Measurements from ENCODE around the gene UBE2J2.
"Not testable (repeated sequence)": the region's sequence is repeated elsewhere in the genome, so short reads cannot be mapped to it uniquely, and the experiment has no call there.

Gene UBE2J2

GRCh38 chr1:1273512-1274298 lies at the start of gene UBE2J2:
TSS of gene UBE2J2 (minus strand) at chr1:1273854. CDS start at chr1:1267992, 5,862 bp downstream.
- peak; percentile 72 for FAIRE-seq

DNA sequence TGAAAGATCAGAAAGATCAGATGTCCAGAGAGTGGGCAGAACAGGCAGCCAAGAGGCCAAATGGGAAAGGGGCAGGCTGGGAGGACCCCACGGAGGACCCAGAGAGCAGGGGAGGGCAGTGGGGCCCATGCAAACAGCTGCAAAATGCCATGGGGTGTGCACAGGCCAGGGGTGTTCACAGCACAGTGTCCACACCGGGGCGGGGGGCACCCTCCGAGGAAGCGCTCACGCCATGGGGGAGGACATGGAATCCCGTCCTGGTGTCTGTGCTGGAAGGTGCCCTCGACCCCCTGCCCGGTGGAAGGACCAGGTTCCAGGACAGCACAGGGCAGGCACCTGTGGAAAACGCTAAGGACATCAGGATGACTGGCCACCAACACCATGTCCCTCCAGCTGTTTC lies 49.3 kb upstream of the UBE2J2 start:
- no peak for DNase-seq (ENCODE audit: insufficient read length, low spot score)
- FAIRE-seq, result no peak

More at GRCh38 chr1:1273512-1274298, at the start of gene UBE2J2:
- peak; percentile 99 for DNase-seq (ENCODE audit: insufficient read length, low spot score)

GRCh38 chr1:1322418-1322817 lies 48.8 kb upstream of the UBE2J2 start:
- DNase-seq (ENCODE audit: insufficient read length, low spot score) (no peak), FAIRE-seq (no peak)

GRCh38 chr1:1321477-1321876 lies 47.8 kb upstream of the UBE2J2 start:
- FAIRE-seq, result no peak
- no peak for DNase-seq (ENCODE audit: insufficient read length, low spot score)

- DNase-seq (ENCODE audit: insufficient read length, low spot score), result no peak
- FAIRE-seq, result no peak
Measured at GRCh38 chr1:1320666-1321448, 47.2 kb upstream of the UBE2J2 start.

- no peak for FAIRE-seq
- no peak for DNase-seq (ENCODE audit: insufficient read length, low spot score)
Measured at GRCh38 chr1:1319646-1319941, 45.9 kb upstream of the UBE2J2 start.

DNA sequence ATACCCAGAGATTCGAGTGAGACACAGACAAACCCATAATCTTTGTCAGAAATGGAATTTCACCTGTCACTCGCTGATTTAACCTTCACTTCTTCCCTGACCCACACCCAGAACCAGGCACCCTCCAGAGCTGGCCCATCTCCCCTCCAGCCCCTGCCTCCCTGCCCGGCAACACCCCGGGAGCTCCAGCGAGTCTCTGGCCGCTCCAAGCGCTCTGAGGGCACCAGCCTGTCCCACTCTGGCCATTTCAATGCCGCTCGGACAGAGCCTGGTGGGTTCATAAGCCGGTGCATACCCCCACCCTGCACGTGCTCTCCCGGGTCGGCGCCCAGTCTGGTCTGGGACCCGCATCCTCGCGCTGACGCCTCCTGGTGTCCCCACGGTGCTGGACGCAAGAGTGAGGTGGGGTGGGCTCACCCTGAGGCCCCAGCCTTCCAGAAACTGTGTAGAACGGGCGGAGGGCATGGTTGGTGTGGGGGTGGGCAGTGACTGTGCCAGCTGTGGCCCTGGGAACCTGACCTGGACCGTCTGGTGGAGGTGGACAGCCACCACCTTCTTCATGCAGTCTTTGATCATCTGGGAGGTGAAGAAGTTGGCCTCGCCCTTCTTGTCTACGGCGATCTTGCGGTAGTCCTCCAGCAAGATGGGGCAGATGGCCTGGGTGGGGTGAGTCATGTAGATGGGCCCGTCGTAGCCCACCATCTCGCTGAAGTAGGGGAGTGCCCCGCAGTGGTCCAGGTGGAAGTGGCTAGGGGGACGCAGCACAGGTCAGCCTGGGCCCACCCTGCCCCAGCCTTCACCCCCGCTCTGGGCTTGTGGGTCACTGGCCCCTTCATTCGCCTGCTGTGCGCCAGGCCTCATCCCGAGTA lies 45.4 kb upstream of the UBE2J2 start:
- DNase-seq (ENCODE audit: insufficient read length, low spot score) (no peak), FAIRE-seq (no peak)

GRCh38 chr1:1318131-1318652 lies 44.5 kb upstream of the UBE2J2 start:
- FAIRE-seq, result no peak
- no peak for DNase-seq (ENCODE audit: insufficient read length, low spot score)

- no peak for DNase-seq (ENCODE audit: insufficient read length, low spot score)
- FAIRE-seq, result no peak
Measured at GRCh38 chr1:1317420-1317819, 43.8 kb upstream of the UBE2J2 start.

- FAIRE-seq; DNase-seq (ENCODE audit: insufficient read length, low spot score): not testable (repeated sequence)
Measured at GRCh38 chr1:1316199-1316598, 42.5 kb upstream of the UBE2J2 start.

GRCh38 chr1:1315435-1315954 lies 41.8 kb upstream of the UBE2J2 start:
- no peak for DNase-seq (ENCODE audit: insufficient read length, low spot score)
- no peak for FAIRE-seq

DNA sequence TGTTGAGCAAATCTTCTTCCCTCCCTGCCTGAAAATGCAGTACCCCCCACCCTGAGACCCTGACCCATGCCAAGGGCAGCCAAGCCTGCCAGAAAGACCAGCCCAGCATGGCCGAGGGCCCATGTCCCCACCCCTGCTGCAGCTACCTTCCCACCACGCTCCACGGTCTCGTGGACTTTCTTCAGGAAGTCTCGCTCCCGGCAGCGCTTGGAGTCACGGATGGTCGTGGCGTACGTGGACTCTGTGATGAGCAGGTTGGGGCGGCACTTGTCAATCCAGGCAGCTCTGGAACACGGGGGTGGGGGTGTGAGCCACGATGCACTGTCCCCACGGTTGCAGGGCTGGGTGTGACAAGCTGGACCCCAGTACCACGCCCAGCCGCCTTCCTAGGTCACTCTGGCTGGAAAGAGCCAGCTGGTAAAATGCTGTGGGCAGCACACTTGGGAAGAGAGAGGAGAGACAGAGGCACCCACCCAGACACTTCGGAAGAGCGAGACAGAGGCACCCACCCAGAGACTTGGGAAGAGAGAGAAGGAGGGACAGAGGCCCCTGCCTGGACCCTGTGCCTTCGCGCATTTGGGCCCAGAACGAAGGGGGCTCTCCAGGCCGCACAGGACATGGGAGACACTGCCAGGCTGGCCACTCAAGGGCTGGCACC lies 41.2 kb upstream of the UBE2J2 start:
- DNase-seq (ENCODE audit: insufficient read length, low spot score) (no peak), FAIRE-seq (no peak)

- DNase-seq (ENCODE audit: insufficient read length, low spot score), result no peak
Measured at GRCh38 chr1:1314237-1314586, 40.6 kb upstream of the UBE2J2 start.

DNA sequence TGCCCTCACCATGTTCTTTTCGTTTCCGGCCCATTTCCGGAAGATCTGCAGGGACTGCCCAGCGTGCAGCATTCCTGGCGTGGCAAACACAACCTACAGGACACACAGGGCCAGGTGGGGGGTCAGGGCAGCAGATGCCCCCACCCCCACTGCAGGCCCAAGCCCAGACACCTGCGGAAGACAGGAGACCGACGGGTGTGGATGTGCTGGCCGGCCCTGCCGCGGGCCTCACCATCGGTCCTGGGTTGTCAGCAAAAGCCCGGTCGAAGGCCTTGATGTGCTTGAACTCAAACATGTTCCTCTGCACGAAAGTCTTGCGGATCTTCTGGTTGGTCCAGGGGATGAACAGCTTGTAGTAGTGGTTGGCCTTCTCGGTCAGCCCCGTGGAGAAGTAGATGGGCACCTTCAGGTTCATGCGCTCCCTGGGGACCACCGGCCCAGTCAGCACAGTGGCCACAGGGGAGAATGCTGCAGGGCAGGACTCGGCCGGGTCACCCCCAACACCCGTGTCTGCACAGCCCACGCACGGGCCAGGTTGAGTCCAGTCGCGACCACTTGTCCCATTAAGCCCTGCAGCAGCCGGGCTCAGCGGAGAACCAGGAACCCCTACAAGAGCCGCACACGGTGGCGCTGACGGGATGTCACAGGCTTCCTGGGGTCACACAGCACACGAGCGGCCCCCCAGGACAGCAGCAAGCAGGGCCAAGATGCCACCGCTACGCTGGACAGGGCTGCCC lies 40.0 kb upstream of the UBE2J2 start:
- DNase-seq (ENCODE audit: insufficient read length, low spot score), result no peak
- FAIRE-seq, result no peak

More at GRCh38 chr1:1314237-1314586, 40.6 kb upstream of the UBE2J2 start:
- no peak for FAIRE-seq

DNA sequence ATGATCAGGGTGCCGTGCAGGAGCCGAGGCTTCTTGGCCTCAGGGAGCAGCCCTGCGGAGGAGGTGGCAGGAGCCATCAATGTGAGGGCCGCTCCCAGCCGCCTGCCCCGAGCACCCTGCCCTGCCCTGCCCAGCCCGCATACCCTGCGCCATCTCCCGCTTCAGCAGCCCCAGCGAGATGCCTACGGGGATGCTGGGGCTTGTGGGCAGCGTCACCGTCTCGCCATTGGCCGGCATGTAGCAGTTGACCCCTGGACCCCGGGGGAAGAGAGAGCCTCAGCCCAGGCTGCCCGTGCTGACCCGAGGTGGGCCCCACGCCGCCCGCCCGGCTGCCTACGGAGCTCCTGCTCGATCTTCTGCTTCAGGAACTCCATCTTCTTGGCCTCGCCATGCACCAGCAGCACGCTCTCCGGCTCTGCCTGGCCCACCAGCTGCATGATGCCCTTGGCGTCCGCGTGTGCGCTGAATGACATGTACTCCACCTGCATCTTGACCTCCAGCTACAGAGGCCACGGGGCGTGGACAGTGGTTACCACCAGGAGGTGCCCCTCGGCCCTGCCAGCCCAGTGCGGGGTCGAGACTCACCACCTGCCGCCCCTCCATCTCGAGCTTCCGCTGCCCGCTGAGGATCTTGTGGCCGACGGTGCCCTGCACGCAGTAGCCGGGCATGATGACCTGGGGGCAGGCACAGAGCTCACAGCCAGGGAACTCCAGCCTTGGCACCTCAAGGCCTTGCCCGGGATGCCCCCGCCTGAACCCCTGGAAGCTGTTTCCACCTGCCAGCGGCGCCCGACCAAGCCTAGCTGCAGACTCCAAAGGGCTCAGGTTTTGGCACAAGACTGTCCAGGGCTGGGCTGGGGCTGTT lies 39.0 kb upstream of the UBE2J2 start:
- FAIRE-seq (no peak), DNase-seq (ENCODE audit: insufficient read length, low spot score) (no peak)

DNA sequence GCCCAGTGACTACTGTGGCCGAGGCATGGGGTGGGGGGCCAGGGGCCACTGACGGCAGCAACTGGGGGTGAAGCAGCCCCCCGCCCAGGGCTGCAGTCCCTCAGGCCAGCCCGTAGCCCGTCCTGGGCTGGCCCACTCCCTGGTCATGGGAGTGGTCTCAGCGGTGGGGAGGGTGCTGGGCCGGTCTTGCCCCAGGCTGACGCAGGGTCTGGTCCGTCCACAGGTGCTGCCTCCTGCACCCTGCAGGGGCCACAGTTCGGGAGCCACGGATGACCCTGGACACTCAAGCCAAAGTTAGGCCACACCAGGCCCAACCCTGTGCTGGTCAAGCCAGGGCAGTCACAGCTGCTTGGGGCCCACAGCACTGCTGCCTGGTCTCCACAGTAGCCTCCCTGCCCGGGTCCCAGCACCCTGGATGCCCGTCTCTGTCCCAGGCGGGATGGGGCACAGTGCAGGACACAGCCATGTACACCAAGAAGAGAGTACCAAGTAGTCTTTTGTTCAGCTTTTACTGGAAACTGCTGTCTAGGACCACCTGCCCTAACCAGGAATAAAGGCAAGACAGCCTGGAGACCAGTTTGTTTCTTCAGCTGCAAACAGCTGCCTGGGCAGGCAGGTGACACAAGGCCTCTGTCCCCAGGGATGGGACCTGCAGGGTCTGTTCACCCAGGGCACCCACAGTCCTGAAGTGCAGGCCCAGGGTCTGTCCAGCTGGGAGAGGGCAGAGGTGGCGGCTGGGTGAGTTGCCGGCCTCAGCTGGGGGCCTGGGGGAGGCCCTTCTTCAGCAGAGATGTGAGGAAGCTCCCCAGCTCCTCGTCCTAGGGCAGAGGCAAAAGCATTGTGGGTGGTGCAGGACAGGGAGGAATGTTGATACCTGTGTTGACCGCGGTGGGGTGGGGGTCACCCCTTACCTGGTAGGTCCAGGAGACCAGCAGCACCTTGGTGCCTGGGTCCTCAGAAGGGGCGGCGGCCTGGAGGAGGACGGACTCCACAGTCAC lies 37.8 kb upstream of the UBE2J2 start:
- FAIRE-seq, result no peak
- no peak for DNase-seq (ENCODE audit: insufficient read length, low spot score)

GRCh38 chr1:1310476-1311053 lies 36.9 kb upstream of the UBE2J2 start:
- no peak for FAIRE-seq

More at GRCh38 chr1:1310476-1311053, 36.9 kb upstream of the UBE2J2 start:
- no peak for DNase-seq (ENCODE audit: insufficient read length, low spot score)

All from GM19239 (cell line).